ENCODE results near the gene HEG1. TPM values are rescaled to one million over a fixed set of nuclear protein-coding genes. Genes with fewer than 3 reads are reported as not detected.

The HEG1 gene
- total and polyA plus RNA-seq, 2 of the 13 experiments (the other 11 are each of a cell fraction or from before 2014, with no cell fraction given), result 10.7 to 18.2 TPM

DNA sequence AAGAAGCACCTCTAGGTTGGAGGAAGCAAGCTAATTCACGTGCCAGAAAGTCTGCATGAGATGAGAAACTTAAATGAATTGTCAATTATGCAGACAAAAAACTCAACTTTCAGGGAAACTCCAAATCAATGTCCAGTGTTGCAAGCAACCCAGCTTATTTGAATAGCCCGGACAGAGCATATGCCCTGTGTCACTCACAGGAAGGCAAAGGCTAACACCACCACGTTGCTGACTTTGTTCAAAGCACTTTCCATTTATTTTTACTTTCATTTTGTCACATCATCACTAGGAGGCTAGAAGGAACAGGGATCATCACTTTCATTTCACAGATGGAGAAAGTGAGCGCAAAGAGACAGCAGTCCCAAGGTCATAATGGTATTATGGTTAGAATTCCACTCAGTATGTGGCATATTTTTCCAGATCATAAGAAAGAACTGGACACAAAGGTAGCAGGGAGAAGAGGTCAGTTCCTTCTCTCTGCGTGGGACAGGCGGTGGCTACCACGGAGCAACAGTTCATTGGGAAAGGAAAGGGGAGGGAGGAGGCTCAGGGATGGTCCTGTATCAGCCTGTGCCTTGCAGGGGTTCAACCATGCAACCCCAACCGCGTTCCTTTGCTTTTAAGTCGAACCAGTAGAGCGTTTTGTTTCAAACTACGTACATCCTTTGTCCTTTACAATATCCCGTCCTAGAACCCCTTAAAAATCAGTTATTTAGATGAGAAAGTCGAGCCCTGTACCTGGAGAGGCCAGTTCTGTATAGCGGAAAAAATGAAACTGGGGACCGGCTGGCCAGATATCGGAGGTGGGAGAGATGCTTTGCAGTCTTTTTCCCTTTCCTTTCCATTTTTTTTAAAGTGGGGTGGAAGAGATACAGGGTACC lies 1.1 kb downstream of the HEG1 start (continued):
- TF ChIP-seq CHD4 (IDR thresholded peaks at IDR 0.05; ENCODE audit: borderline replicate concordance, low read length) (no peak), FOXP1 (IDR thresholded peaks at IDR 0.05) (no peak), FOXP1 (CRISPR knock-in tag; IDR thresholded peaks at IDR 0.05) (no peak), MNT (IDR thresholded peaks at IDR 0.05) (peak; percentile 55; the same call in 1 of the 2 replicates), ERF (CRISPR knock-in tag; IDR thresholded peaks at IDR 0.05) (peak; percentile 64; the same call in 1 of the 2 replicates), NONO (IDR thresholded peaks at IDR 0.05) (no peak), NONO (CRISPR knock-in tag; conservative IDR thresholded peaks at IDR 0.05) (no peak), SNAPC2 (CRISPR knock-in tag; IDR thresholded peaks at IDR 0.05) (no peak), KLF6 (CRISPR knock-in tag; IDR thresholded peaks at IDR 0.05) (0 out of 2 replicates have a peak, but pooled peaks have one; percentile 43), JARID2 (CRISPR knock-in tag; IDR thresholded peaks at IDR 0.05; ENCODE audit: insufficient replicate concordance) (no peak), GABPA (IDR thresholded peaks at IDR 0.05; ENCODE audit: low read depth, low read length) (no peak), GABPA (CRISPR knock-in tag; IDR thresholded peaks at IDR 0.05; ENCODE audit: low read depth) (no peak), SAP130 (CRISPR knock-in tag; IDR thresholded peaks at IDR 0.05; ENCODE audit: low read depth) (peak; percentile 95), ZNF790 (CRISPR knock-in tag; IDR thresholded peaks at IDR 0.05; ENCODE audit: borderline replicate concordance) (no peak; the same call in 1 of the 2 replicates), SRF (IDR thresholded peaks at IDR 0.05; ENCODE audit: low read depth, low read length) (0 out of 2 replicates have a peak, but pooled peaks have one; percentile 19), NFE2L1 (CRISPR knock-in tag; IDR thresholded peaks at IDR 0.05; ENCODE audit: borderline replicate concordance) (no peak), MEIS1 (CRISPR knock-in tag; IDR thresholded peaks at IDR 0.05; ENCODE audit: borderline replicate concordance) (peak; percentile 53; the same call in 1 of the 2 replicates), GATAD1 (CRISPR knock-in tag; IDR thresholded peaks at IDR 0.05) (peak; percentile 37; the same call in 1 of the 2 replicates), ZBTB20 (CRISPR knock-in tag; IDR thresholded peaks at IDR 0.05; ENCODE audit: borderline replicate concordance, low read depth) (no peak), MYC (CRISPR knock-in tag; IDR thresholded peaks at IDR 0.05; ENCODE audit: borderline replicate concordance) (0 out of 2 replicates have a peak, but pooled peaks have one; percentile 34), ZNF367 (CRISPR knock-in tag; IDR thresholded peaks at IDR 0.05; ENCODE audit: borderline replicate concordance) (no peak), POLR2A (IDR thresholded peaks at IDR 0.05; ENCODE audit: insufficient read depth in 1 of 2, low read depth in 2 of 2, low read length in 2 of 2) (peak in 1 of 2 experiments; percentile 74; a peak in 2 of 4 replicates)
- TF ChIP-seq, protein P1, sequence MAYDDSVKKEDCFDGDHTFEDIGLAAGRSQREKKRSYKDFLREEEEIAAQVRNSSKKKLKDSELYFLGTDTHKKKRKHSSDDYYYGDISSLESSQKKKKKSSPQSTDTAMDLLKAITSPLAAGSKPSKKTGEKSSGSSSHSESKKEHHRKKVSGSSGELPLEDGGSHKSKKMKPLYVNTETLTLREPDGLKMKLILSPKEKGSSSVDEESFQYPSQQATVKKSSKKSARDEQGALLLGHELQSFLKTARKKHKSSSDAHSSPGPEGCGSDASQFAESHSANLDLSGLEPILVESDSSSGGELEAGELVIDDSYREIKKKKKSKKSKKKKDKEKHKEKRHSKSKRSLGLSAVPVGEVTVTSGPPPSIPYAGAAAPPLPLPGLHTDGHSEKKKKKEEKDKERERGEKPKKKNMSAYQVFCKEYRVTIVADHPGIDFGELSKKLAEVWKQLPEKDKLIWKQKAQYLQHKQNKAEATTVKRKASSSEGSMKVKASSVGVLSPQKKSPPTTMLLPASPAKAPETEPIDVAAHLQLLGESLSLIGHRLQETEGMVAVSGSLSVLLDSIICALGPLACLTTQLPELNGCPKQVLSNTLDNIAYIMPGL (CRISPR knock-in tag; IDR thresholded peaks at IDR 0.05; ENCODE audit: borderline replicate concordance in 1 of 2, low read depth in 1 of 2), result peak; percentile 25 to 26; a peak in 1 of 4 replicates
- TF ChIP-seq, protein P2, sequence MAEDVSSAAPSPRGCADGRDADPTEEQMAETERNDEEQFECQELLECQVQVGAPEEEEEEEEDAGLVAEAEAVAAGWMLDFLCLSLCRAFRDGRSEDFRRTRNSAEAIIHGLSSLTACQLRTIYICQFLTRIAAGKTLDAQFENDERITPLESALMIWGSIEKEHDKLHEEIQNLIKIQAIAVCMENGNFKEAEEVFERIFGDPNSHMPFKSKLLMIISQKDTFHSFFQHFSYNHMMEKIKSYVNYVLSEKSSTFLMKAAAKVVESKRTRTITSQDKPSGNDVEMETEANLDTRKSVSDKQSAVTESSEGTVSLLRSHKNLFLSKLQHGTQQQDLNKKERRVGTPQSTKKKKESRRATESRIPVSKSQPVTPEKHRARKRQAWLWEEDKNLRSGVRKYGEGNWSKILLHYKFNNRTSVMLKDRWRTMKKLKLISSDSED (CRISPR knock-in tag; IDR thresholded peaks at IDR 0.05), result no peak

All from HepG2 (cell line).